Suprapubic skin (tissue), 4 donors: ENCODE data around the gene DKKL1. TPM values are rescaled to one million over a fixed set of nuclear protein-coding genes. Genes with fewer than 3 reads are reported as not detected.

Source experiments
- DNase-seq, 2 donors: peaks; one replicate each; pipeline ENCODE4 v3.0.0-alpha.2; 2019; ENCODE audit warnings: low spot score in 2 of 2
- H3K27ac ChIP-seq: fragments of 200-600 bp; sonication (generic); one replicate; pipeline ENCODE4 v1.5.1; 2019
- H3K27me3 ChIP-seq: fragments of 200-600 bp; sonication (generic); one replicate; pipeline ENCODE4 v1.5.1; 2019
- H3K36me3 ChIP-seq: fragments of 200-600 bp; sonication (generic); one replicate; pipeline ENCODE4 v1.5.1; 2019
- H3K4me1 ChIP-seq: fragments of 200-600 bp; sonication (generic); one replicate; pipeline ENCODE4 v1.5.1; 2019
- H3K4me3 ChIP-seq: fragments of 200-600 bp; sonication (generic); one replicate; pipeline ENCODE4 v1.5.1; 2019; ENCODE audit warnings: mild to moderate bottlenecking
- H3K9me3 ChIP-seq: fragments of 200-600 bp; sonication (generic); one replicate; pipeline ENCODE4 v1.5.1; 2019
- EP300 ChIP-seq: sonication (generic); formaldehyde crosslinking; IDR thresholded peaks from one replicate; pipeline ENCODE4 v1.6.1; 2017; ENCODE audit warnings: antibody characterized with exemption
- POLR2A ChIP-seq, 2 donors: fragments of 450-650 bp; IDR thresholded peaks; one replicate each; pipeline ENCODE4 v1.6.1; 2017; ENCODE audit warnings: antibody characterized with exemption in 2 of 2, mild to moderate bottlenecking in 2 of 2, moderate library complexity in 2 of 2
- POLR2AphosphoS5 ChIP-seq, 3 donors: sonication (generic); formaldehyde crosslinking; IDR thresholded peaks; one replicate each; pipeline ENCODE4 v1.6.1; 2017; ENCODE audit warnings: antibody characterized with exemption in 3 of 3
- WGBS: methylation state at CpG from one replicate; pipeline ENCODE4 v1.1.5; 2018; 5-methylcytosine and 5-hydroxymethylcytosine counted together
- total RNA-seq, 4 donors: library from RNA; depleted of rRNA; stranded (reverse); fragments of >200 nt; gene quantifications; one replicate each; pipeline ENCODE4 v1.1.0, GENCODE V29; 2016
- TF ChIP-seq, protein P1 (sequence below), 2 donors: fragments of 200-600 bp in 1 of 2; fragments of 450-650 bp in 1 of 2; sonication (generic) in 1 of 2; IDR thresholded peaks; one replicate each; pipeline ENCODE4 v1.5.1; 2016 to 2019; ENCODE audit warnings: antibody characterized with exemption in 2 of 2, mild to moderate bottlenecking in 1 of 2, moderate library complexity in 1 of 2

The DKKL1 gene
- total RNA-seq, 4 donors from 2014 or later, result not detected

DNA sequence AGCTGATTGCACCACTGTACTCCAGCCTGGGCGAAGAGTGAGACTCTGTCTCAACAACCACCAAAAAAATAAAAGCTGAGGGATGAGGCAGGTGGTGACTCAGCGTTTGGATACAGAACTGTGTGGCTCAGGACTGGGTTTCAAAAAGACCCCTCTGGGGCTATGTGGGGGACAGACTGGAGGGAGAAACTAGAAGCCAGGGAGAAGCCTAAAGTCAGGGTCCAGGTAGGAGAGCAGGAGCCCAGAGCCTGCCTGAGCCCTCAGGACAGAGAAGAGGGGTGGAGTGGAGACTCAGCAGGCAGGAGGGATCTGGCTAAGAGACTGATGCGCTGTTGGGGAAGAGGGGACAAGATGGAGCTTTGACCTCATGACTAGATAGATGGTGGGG, 30.3 kb upstream of the DKKL1 start:
- H3K4me1 ChIP-seq, result peaks cover 6% of the 10 kb centered on the region
- no peaks in the 10 kb centered on the region for H3K9me3 ChIP-seq
- H3K36me3 ChIP-seq, result no peaks in the 10 kb centered on the region
- no peaks in the 10 kb centered on the region for H3K27me3 ChIP-seq
- no peak overlapping the region for H3K4me3 ChIP-seq
- DNase-seq, result peak in 1 of 2 donors; percentile 31
- TF ChIP-seq POLR2A (IDR thresholded peaks at IDR 0.05) (no peak), EP300 (no peak), POLR2AphosphoS5 (IDR thresholded peaks at IDR 0.05) (no peak)
- TF ChIP-seq, protein P1, sequence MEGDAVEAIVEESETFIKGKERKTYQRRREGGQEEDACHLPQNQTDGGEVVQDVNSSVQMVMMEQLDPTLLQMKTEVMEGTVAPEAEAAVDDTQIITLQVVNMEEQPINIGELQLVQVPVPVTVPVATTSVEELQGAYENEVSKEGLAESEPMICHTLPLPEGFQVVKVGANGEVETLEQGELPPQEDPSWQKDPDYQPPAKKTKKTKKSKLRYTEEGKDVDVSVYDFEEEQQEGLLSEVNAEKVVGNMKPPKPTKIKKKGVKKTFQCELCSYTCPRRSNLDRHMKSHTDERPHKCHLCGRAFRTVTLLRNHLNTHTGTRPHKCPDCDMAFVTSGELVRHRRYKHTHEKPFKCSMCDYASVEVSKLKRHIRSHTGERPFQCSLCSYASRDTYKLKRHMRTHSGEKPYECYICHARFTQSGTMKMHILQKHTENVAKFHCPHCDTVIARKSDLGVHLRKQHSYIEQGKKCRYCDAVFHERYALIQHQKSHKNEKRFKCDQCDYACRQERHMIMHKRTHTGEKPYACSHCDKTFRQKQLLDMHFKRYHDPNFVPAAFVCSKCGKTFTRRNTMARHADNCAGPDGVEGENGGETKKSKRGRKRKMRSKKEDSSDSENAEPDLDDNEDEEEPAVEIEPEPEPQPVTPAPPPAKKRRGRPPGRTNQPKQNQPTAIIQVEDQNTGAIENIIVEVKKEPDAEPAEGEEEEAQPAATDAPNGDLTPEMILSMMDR (IDR thresholded peaks at IDR 0.05), result no peak
- no peak overlapping the region for H3K27ac ChIP-seq
- WGBS, result 75% methylated on average over 3 of the region's 3 CpGs

DNA sequence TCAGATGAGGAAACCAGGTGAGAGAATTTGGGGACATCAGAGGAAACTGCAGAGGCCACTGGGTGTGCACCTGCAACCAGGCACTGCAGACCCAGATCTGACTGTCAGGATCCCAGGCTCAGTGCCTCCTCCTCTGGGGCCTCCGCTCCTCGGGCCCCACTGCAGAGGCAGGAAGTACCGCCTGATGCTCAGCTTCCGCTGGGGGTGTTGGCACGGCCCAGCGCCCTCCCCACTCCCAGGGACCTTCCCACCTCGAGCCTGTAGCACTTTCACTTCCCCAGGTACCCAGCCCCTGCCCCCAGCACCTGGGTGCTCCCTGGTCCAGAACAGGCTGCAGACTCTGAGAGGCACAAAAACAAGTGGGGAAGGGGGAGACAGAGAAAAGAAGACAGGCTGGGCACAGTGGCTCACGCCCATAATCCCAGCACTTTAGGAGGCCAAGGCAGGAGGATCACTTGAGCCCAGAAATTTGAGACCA, 29.8 kb upstream of the DKKL1 start:
- H3K9me3 ChIP-seq, result no peaks in the 10 kb centered on the region
- no peaks in the 10 kb centered on the region for H3K27me3 ChIP-seq
- no peaks in the 10 kb centered on the region for H3K36me3 ChIP-seq
- no peak overlapping the region for H3K27ac ChIP-seq
- WGBS, result 48% methylated on average over 6 of the region's 8 CpGs
- no peak overlapping the region for H3K4me3 ChIP-seq
- TF ChIP-seq POLR2A (IDR thresholded peaks at IDR 0.05), result no peak
- TF ChIP-seq POLR2AphosphoS5 (IDR thresholded peaks at IDR 0.05), result no peak
- TF ChIP-seq, protein P1 (IDR thresholded peaks at IDR 0.05), result no peak
- no peak for TF ChIP-seq EP300
- peaks cover 9% of the 10 kb centered on the region for H3K4me1 ChIP-seq
- peak in 1 of 2 donors; percentile 70 for DNase-seq

DNA sequence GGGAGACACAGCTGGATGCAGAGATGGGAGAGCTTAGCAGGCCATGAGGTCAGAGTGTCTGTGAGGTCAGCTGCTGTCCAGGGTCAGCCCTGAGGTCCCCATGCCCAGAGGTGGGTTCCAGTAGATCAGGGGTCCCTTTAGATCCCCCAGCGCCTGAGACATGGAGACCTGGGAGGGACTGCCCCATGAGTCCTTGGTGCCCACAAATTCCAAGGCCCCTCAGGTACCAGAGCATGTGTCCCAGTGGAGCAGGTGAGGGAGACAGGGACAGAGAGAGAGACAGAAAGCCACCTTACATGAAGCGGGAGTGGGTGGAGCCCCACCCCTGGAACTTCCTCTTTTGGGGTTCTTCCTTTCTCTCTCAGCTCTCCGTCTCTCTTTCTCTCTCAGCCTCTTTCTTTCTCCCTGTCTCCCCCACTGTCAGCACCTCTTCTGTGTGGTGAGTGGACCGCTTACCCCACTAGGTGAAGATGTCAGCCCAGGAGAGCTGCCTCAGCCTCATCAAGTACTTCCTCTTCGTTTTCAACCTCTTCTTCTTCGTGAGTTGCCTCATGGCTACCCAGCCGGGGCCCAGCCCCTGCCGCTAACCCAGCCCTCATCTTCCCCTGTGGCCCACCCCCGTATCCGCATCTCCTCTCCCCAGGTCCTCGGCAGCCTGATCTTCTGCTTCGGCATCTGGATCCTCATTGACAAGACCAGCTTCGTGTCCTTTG, 28.4 kb upstream of the DKKL1 start, which contains the start of gene CD37:
Gene CD37, plus strand, starts transcription at position 336 of the 713 bp plus-strand sequence. Its CDS starts 135 bp downstream, at position 471.
- DNase-seq, result peak in 1 of 2 donors; percentile 74
- WGBS, result 68% methylated on average over 13 of the region's 13 CpGs
- Histone ChIP-seq H3K9me3 (no peaks in the 10 kb centered on the region), H3K4me1 (peaks cover 23% of the 10 kb centered on the region), H3K27me3 (no peaks in the 10 kb centered on the region), H3K27ac (peak within 1 kb of the TSS; percentile 23), H3K36me3 (no peaks in the 10 kb centered on the region), H3K4me3 (peak within 1 kb of the TSS; percentile 37)
- TF ChIP-seq, protein P1 (IDR thresholded peaks at IDR 0.05), result no peak
- no peak for TF ChIP-seq EP300
- TF ChIP-seq POLR2AphosphoS5 (IDR thresholded peaks at IDR 0.05), result no peak
- no peak for TF ChIP-seq POLR2A (IDR thresholded peaks at IDR 0.05)

DNA sequence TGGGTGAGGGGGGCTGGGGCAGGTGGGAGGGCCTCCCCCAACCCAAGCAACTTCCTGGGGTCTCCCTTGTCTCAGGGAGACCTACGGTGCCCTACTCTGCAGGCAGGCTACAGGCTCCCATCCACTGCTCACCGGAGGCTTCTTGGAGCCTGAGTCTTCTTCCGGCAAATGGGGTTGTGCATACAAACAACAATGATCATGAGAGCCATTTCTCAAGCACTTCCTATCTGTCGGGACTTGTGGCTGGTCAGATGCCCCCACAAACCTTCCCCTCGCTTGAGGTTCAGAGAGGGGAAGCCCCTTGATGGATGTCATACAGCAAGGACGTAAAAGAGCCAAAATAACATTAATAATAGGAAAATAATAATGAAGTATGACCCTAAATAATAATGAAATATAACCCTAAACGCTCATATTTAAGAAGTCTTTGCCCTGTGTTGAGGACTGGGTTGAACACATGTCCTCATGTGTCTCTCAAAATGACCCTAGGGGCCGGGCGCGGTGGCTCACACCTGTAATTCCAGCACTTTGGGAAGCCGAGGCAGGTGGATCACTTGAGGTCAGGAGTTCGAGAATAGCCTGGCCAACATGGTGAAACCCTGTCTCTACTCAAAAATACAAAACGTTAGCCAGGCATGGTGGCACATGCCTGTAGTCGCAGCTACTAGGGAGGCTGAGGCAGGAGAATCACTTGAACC, 27.7 kb upstream of the DKKL1 start:
- TF ChIP-seq POLR2A (IDR thresholded peaks at IDR 0.05), result no peak
- no peak for TF ChIP-seq EP300
- TF ChIP-seq, protein P1 (IDR thresholded peaks at IDR 0.05), result no peak
- no peak for TF ChIP-seq POLR2AphosphoS5 (IDR thresholded peaks at IDR 0.05)
- Histone ChIP-seq H3K9me3 (no peaks in the 10 kb centered on the region), H3K27me3 (no peaks in the 10 kb centered on the region), H3K36me3 (peaks cover 2% of the 10 kb centered on the region), H3K27ac (peak overlapping the region; percentile 23), H3K4me3 (peak overlapping the region; percentile 37), H3K4me1 (peaks cover 30% of the 10 kb centered on the region)
- 83% methylated on average over 14 of the region's 14 CpGs for WGBS
- peak in 1 of 2 donors; percentile 38 for DNase-seq
